SK-N-SH treated with all-trans-retinoic acid at 6 μM for 48 hours (cell line): ENCODE measurements around the gene TMEM151B.

ENCODE experiments used
- CREB5 ChIP-seq: fragments of 250-450 bp; sonication (Bioruptor Pico); IDR thresholded peaks from 2 replicates; pipeline ENCODE4 v1.5.1; 2020; ENCODE audit warnings: low read depth, mild to moderate bottlenecking, moderate library complexity
- CSDC2 ChIP-seq: fragments of 250-450 bp; sonication (Bioruptor Pico); IDR thresholded peaks from 2 replicates; pipeline ENCODE4 v1.5.0; 2020; ENCODE audit warnings: mild to moderate bottlenecking, moderate library complexity
- CSRNP3 ChIP-seq: fragments of 250-450 bp; sonication (Bioruptor Pico); IDR thresholded peaks from 2 replicates; pipeline ENCODE4 v1.5.1; 2021; ENCODE audit warnings: mild to moderate bottlenecking, moderate library complexity
- ESRRG ChIP-seq: fragments of 250-450 bp; sonication (Bioruptor Pico); IDR thresholded peaks from 2 replicates; pipeline ENCODE4 v1.6.1; 2021; ENCODE audit warnings: mild to moderate bottlenecking
- GLIS3 ChIP-seq: fragments of 250-450 bp; sonication (Bioruptor Pico); IDR thresholded peaks from 2 replicates; pipeline ENCODE4 v1.5.0; 2020; ENCODE audit warnings: mild to moderate bottlenecking, moderate library complexity
- OSR1 ChIP-seq: fragments of 250-450 bp; sonication (Bioruptor Pico); IDR thresholded peaks from 2 replicates; pipeline ENCODE4 v1.8.0; 2022; ENCODE audit warnings: moderate library complexity, mild to moderate bottlenecking, inconsistent platforms
- PATZ1 ChIP-seq: fragments of 250-450 bp; sonication (Bioruptor Pico); IDR thresholded peaks from 2 replicates; pipeline ENCODE4 v1.8.0; 2020; ENCODE audit warnings: mild to moderate bottlenecking, moderate library complexity, borderline replicate concordance
- RARB ChIP-seq: fragments of 250-450 bp; sonication (Bioruptor Pico); IDR thresholded peaks from 2 replicates; pipeline ENCODE4 v1.8.0; 2021; ENCODE audit warnings: mild to moderate bottlenecking, moderate library complexity
- ZC3H10 ChIP-seq: fragments of 250-450 bp; sonication (Bioruptor Pico); IDR thresholded peaks from 2 replicates; pipeline ENCODE4 v1.5.1; 2021; ENCODE audit warnings: mild to moderate bottlenecking, moderate library complexity
- ZFP3 ChIP-seq: fragments of 250-450 bp; sonication (Bioruptor Pico); IDR thresholded peaks from 2 replicates; pipeline ENCODE4 v1.5.0; 2020; ENCODE audit warnings: mild to moderate bottlenecking, moderate library complexity
- ZFP30 ChIP-seq: fragments of 450-650 bp; formaldehyde crosslinking; IDR thresholded peaks from 2 replicates; pipeline ENCODE4 v1.5.0; 2022; ENCODE audit warnings: mild to moderate bottlenecking, moderate library complexity

GRCh38 chr6:44316481-44316880 lies 46.2 kb downstream of the TMEM151B start:
- no peak for TF ChIP-seq ZC3H10 (CRISPR knock-in tag)
- no peak for TF ChIP-seq ZFP3
- TF ChIP-seq ZFP30 (CRISPR knock-in tag) = no peak
- no peak for TF ChIP-seq PATZ1 (CRISPR knock-in tag)
- TF ChIP-seq CREB5 (CRISPR knock-in tag) = no peak
- TF ChIP-seq GLIS3 (CRISPR knock-in tag) = no peak
- TF ChIP-seq CSDC2 (CRISPR knock-in tag) = no peak
- TF ChIP-seq RARB = no peak
- no peak for TF ChIP-seq CSRNP3
- TF ChIP-seq OSR1 = no peak
- no peak for TF ChIP-seq ESRRG (CRISPR knock-in tag)
